HepG2 (cell line): ENCODE data around the gene ZNF546. TPM values are rescaled to one million over a fixed set of nuclear protein-coding genes. Genes with fewer than 3 reads are reported as not detected.

Experiments used
- EP300 ChIP-seq, 3 experiments: sonication (generic) in 1 of 3; formaldehyde crosslinking in 1 of 3; IDR thresholded peaks; 2 replicates each; pipeline versions ENCODE4 v1.5.1 to v1.6.1; 2011 to 2020; ENCODE audit warnings: low read depth in 2 of 3, low read length in 2 of 3, borderline replicate concordance in 1 of 3, improper control_type of control experiment in 1 of 3, mild to moderate bottlenecking in 1 of 3, missing genetic modification reagents in 1 of 3, moderate library complexity in 1 of 3
- GABPA ChIP-seq, 2 experiments: IDR thresholded peaks; 2 replicates each; pipeline ENCODE4 v1.6.1; 2011 to 2016; ENCODE audit warnings: low read depth in 2 of 2, low read length in 1 of 2, missing biosample characterization in 1 of 2, missing genetic modification characterization in 1 of 2
- MAZ ChIP-seq, 2 experiments: sonication (generic) in 1 of 2; formaldehyde crosslinking in 1 of 2; IDR thresholded peaks; 2 replicates each; pipeline versions ENCODE4 v1.5.0 to v1.6.1; 2012 to 2020; ENCODE audit warnings: low read depth in 2 of 2, mild to moderate bottlenecking in 2 of 2, borderline replicate concordance in 1 of 2, improper control_type of control experiment in 1 of 2, low read length in 1 of 2, missing genetic modification reagents in 1 of 2, moderate library complexity in 1 of 2
- RBFOX2 ChIP-seq: fragments of 200-400 bp; formaldehyde crosslinking; IDR thresholded peaks from 2 replicates; pipeline ENCODE4 v1.6.1; 2017; ENCODE audit warnings: low read depth, mild to moderate bottlenecking, low read length
- TBP ChIP-seq: sonication (generic); formaldehyde crosslinking; IDR thresholded peaks from 2 replicates; pipeline ENCODE4 v1.5.0; 2020; ENCODE audit warnings: missing genetic modification reagents
- TOPORS ChIP-seq: sonication (generic); formaldehyde crosslinking; IDR thresholded peaks from 2 replicates; pipeline ENCODE4 v1.8.0; 2023; ENCODE audit warnings: mild to moderate bottlenecking, missing genetic modification reagents
- ZNF317 ChIP-seq: sonication (generic); formaldehyde crosslinking; IDR thresholded peaks from 2 replicates; pipeline ENCODE4 v1.5.0; 2020; ENCODE audit warnings: mild to moderate bottlenecking, missing genetic modification reagents
- ZNF772 ChIP-seq: sonication (generic); formaldehyde crosslinking; IDR thresholded peaks from 2 replicates; pipeline ENCODE4 v1.5.0; 2020; ENCODE audit warnings: mild to moderate bottlenecking, missing genetic modification reagents
- ZSCAN31 ChIP-seq: sonication (generic); formaldehyde crosslinking; IDR thresholded peaks from 2 replicates; pipeline ENCODE4 v1.5.0; 2020; ENCODE audit warnings: low read depth, mild to moderate bottlenecking, missing genetic modification reagents
- polyA plus RNA-seq, 8 experiments: library from polyadenylated mRNA; depleted of rRNA in 3 of 8; stranded (reverse) in 7 of 8; unstranded in 1 of 8; fragments of >200 nt; fragmentation: Illumina TruSeq in 4 of 8; extraction: Trizol in 4 of 8; gene quantifications; 2 replicates each; pipeline versions ENCODE4 v1.2.1 to v1.2.3, GENCODE V29; 2011 to 2016; ENCODE audit warnings: low read depth in 4 of 8, missing spikeins in 1 of 8, mixed read lengths in 1 of 8; ENCODE audit not compliant: insufficient read depth in 1 of 8
- total RNA-seq, 5 experiments: library from RNA; depleted of rRNA; stranded (reverse); fragments of >200 nt; fragmentation: Illumina TruSeq; extraction: Trizol; gene quantifications; 2 replicates each; pipeline ENCODE4 v1.2.3, GENCODE V29; 2016; ENCODE audit warnings: low read depth in 1 of 5
- TF ChIP-seq, protein P1 (sequence below): sonication (generic); formaldehyde crosslinking; IDR thresholded peaks from 2 replicates; pipeline ENCODE4 v1.9.0; 2021; ENCODE audit warnings: mild to moderate bottlenecking, missing genetic modification reagents
- TF ChIP-seq, protein P2 (sequence below): sonication (generic); formaldehyde crosslinking; IDR thresholded peaks from 2 replicates; pipeline ENCODE4 v1.8.1; 2023; ENCODE audit warnings: mild to moderate bottlenecking, missing genetic modification reagents
- TF ChIP-seq, protein P3 (sequence below): sonication (generic); formaldehyde crosslinking; IDR thresholded peaks from 2 replicates; pipeline ENCODE4 v1.8.0; 2022; ENCODE audit warnings: low read depth, missing genetic modification reagents
- TF ChIP-seq, protein P4 (sequence below): sonication (generic); formaldehyde crosslinking; IDR thresholded peaks from 2 replicates; pipeline ENCODE4 v1.8.1; 2022; ENCODE audit warnings: low read depth, mild to moderate bottlenecking, missing genetic modification reagents

Gene ZNF546
- total and polyA plus RNA-seq, 2 of the 13 experiments (the other 11 are each of a cell fraction or from before 2014, with no cell fraction given): 2.2 to 4.1 TPM

DNA sequence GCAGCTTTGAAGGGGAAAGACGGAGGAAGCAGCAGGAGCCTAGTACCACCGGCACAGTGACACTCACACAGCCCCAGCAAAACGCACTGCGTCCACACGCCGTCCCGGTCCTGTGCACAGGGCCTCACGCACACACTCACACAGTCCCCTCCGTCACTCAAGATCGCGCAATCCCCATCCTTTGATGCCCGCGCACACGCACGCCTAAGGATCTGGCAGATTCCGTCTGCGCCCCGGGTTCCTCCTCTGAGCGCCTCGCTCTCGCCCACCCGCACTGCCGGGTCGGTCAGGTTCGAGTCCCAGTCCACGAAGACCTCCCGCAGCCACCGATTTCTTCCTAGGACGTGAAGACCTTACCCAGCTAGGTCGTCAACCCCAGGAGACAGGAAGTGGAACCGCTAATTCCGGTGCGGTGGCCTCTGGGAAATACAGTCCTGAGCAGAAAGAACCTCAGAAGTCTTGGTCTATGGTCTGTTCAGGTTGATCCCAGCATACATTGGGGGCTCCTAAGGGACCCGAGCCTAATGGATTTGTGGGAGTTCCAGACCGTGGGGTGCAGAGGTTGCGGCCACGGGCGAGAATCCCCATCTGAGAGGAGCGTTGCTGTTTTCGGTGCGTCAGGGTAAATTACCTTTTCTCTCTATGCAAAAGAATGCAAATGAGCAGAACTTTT lies 59.1 kb downstream of the ZNF546 start, which contains the start of gene ZNF780B (continued):
- TF ChIP-seq, protein P1, sequence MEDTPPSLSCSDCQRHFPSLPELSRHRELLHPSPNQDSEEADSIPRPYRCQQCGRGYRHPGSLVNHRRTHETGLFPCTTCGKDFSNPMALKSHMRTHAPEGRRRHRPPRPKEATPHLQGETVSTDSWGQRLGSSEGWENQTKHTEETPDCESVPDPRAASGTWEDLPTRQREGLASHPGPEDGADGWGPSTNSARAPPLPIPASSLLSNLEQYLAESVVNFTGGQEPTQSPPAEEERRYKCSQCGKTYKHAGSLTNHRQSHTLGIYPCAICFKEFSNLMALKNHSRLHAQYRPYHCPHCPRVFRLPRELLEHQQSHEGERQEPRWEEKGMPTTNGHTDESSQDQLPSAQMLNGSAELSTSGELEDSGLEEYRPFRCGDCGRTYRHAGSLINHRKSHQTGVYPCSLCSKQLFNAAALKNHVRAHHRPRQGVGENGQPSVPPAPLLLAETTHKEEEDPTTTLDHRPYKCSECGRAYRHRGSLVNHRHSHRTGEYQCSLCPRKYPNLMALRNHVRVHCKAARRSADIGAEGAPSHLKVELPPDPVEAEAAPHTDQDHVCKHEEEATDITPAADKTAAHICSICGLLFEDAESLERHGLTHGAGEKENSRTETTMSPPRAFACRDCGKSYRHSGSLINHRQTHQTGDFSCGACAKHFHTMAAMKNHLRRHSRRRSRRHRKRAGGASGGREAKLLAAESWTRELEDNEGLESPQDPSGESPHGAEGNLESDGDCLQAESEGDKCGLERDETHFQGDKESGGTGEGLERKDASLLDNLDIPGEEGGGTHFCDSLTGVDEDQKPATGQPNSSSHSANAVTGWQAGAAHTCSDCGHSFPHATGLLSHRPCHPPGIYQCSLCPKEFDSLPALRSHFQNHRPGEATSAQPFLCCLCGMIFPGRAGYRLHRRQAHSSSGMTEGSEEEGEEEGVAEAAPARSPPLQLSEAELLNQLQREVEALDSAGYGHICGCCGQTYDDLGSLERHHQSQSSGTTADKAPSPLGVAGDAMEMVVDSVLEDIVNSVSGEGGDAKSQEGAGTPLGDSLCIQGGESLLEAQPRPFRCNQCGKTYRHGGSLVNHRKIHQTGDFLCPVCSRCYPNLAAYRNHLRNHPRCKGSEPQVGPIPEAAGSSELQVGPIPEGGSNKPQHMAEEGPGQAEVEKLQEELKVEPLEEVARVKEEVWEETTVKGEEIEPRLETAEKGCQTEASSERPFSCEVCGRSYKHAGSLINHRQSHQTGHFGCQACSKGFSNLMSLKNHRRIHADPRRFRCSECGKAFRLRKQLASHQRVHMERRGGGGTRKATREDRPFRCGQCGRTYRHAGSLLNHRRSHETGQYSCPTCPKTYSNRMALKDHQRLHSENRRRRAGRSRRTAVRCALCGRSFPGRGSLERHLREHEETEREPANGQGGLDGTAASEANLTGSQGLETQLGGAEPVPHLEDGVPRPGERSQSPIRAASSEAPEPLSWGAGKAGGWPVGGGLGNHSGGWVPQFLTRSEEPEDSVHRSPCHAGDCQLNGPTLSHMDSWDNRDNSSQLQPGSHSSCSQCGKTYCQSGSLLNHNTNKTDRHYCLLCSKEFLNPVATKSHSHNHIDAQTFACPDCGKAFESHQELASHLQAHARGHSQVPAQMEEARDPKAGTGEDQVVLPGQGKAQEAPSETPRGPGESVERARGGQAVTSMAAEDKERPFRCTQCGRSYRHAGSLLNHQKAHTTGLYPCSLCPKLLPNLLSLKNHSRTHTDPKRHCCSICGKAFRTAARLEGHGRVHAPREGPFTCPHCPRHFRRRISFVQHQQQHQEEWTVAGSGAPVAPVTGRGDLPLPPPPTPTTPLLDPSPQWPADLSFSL (CRISPR knock-in tag): peak; percentile 75; the same call in 1 of the 2 replicates
- peak; percentile 85 for TF ChIP-seq GABPA (IDR thresholded peaks at IDR 0.05; ENCODE audit: low read depth, low read length)
- TF ChIP-seq GABPA (CRISPR knock-in tag; IDR thresholded peaks at IDR 0.05; ENCODE audit: low read depth): peak; percentile 99
- TF ChIP-seq ZNF772 (CRISPR knock-in tag): peak; percentile 59; the same call in 1 of the 2 replicates
- TF ChIP-seq MAZ (IDR thresholded peaks at IDR 0.05; ENCODE audit: borderline replicate concordance, low read depth, low read length): no peak
- TF ChIP-seq MAZ (CRISPR knock-in tag; IDR thresholded peaks at IDR 0.05; ENCODE audit: low read depth): 0 out of 2 replicates have a peak, but pooled peaks have one; percentile 53
- TF ChIP-seq, protein P2, sequence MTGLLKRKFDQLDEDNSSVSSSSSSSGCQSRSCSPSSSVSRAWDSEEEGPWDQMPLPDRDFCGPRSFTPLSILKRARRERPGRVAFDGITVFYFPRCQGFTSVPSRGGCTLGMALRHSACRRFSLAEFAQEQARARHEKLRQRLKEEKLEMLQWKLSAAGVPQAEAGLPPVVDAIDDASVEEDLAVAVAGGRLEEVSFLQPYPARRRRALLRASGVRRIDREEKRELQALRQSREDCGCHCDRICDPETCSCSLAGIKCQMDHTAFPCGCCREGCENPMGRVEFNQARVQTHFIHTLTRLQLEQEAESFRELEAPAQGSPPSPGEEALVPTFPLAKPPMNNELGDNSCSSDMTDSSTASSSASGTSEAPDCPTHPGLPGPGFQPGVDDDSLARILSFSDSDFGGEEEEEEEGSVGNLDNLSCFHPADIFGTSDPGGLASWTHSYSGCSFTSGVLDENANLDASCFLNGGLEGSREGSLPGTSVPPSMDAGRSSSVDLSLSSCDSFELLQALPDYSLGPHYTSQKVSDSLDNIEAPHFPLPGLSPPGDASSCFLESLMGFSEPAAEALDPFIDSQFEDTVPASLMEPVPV (CRISPR knock-in tag): peak; percentile 89; the same call in 1 of the 2 replicates
- TF ChIP-seq, protein P3, sequence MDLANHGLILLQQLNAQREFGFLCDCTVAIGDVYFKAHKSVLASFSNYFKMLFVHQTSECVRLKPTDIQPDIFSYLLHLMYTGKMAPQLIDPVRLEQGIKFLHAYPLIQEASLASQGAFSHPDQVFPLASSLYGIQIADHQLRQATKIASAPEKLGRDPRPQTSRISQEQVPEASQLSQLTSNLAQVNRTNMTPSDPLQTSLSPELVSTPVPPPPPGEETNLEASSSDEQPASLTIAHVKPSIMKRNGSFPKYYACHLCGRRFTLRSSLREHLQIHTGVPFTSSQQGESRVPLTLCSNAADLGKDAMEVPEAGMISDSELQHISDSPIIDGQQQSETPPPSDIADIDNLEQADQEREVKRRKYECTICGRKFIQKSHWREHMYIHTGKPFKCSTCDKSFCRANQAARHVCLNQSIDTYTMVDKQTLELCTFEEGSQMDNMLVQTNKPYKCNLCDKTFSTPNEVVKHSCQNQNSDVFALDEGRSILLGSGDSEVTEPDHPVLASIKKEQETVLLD: no peak
- peak; percentile 59; the same call in 1 of the 2 replicates for TF ChIP-seq ZSCAN31 (CRISPR knock-in tag)
- peak; percentile 73 for TF ChIP-seq RBFOX2
- TF ChIP-seq TOPORS (CRISPR knock-in tag): 0 out of 2 replicates have a peak, but pooled peaks have one; percentile 70
- TF ChIP-seq EP300 (IDR thresholded peaks at IDR 0.05; ENCODE audit: low read depth in 2 of 2, low read length in 2 of 2): peak in 1 of 2 experiments; percentile 15; a peak in 1 of 4 replicates
- TF ChIP-seq EP300 (CRISPR knock-in tag; IDR thresholded peaks at IDR 0.05; ENCODE audit: borderline replicate concordance): no peak; the same call in 1 of the 2 replicates
- TF ChIP-seq, protein P4, sequence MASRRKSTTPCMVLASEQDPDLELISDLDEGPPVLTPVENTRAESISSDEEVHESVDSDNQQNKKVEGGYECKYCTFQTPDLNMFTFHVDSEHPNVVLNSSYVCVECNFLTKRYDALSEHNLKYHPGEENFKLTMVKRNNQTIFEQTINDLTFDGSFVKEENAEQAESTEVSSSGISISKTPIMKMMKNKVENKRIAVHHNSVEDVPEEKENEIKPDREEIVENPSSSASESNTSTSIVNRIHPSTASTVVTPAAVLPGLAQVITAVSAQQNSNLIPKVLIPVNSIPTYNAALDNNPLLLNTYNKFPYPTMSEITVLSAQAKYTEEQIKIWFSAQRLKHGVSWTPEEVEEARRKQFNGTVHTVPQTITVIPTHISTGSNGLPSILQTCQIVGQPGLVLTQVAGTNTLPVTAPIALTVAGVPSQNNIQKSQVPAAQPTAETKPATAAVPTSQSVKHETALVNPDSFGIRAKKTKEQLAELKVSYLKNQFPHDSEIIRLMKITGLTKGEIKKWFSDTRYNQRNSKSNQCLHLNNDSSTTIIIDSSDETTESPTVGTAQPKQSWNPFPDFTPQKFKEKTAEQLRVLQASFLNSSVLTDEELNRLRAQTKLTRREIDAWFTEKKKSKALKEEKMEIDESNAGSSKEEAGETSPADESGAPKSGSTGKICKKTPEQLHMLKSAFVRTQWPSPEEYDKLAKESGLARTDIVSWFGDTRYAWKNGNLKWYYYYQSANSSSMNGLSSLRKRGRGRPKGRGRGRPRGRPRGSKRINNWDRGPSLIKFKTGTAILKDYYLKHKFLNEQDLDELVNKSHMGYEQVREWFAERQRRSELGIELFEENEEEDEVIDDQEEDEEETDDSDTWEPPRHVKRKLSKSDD (CRISPR knock-in tag): no peak
- TF ChIP-seq ZNF317 (CRISPR knock-in tag): no peak; the same call in 1 of the 2 replicates
- TF ChIP-seq TBP: no peak
